PFSK-1 (cell line): ENCODE measurements around the gene STAMBP.

ENCODE experiments used
- FOXP2 ChIP-seq: optimal IDR thresholded peaks from 2 replicates; pipeline ENCODE3; 2011; ENCODE audit warnings: borderline replicate concordance, control low read depth, inconsistent platforms; ENCODE audit not compliant: insufficient read depth; ENCODE audit errors: extremely low read length, extremely low read depth
- POLR2AphosphoS5 ChIP-seq: IDR thresholded peaks from 2 replicates; pipeline ENCODE4 v1.6.1; 2012; ENCODE audit warnings: low read depth, mild to moderate bottlenecking, control low read depth, low read length, moderate library complexity
- REST ChIP-seq, 2 experiments: IDR thresholded peaks; 2 replicates each; pipeline versions ENCODE4 v1.6.1 to v1.8.0; 2011 to 2012; ENCODE audit warnings: low read depth in 2 of 2, low read length in 2 of 2, control low read depth in 1 of 2, inconsistent platforms in 1 of 2, mild to moderate bottlenecking in 1 of 2, moderate library complexity in 1 of 2; ENCODE audit not compliant: insufficient read depth in 1 of 2
- SIN3A ChIP-seq: IDR thresholded peaks from 2 replicates; pipeline ENCODE4 v1.6.1; 2012; ENCODE audit warnings: mild to moderate bottlenecking, low read length, moderate library complexity, borderline replicate concordance; ENCODE audit not compliant: insufficient read depth
- TAF1 ChIP-seq: IDR thresholded peaks from 2 replicates; pipeline ENCODE4 v1.6.1; 2012; ENCODE audit warnings: low read length, control low read depth, borderline replicate concordance; ENCODE audit not compliant: insufficient read depth

GRCh38 chr2:73823916-73824523 is 4.7 kb upstream of the STAMBP start:
- TF ChIP-seq POLR2AphosphoS5, result no peak
- no peak for TF ChIP-seq TAF1
- no peak for TF ChIP-seq SIN3A
- TF ChIP-seq REST (IDR thresholded peaks at IDR 0.05; ENCODE audit: insufficient read depth in 1 of 2, low read depth in 2 of 2, low read length in 2 of 2), result no peak
- TF ChIP-seq FOXP2, result no peak
